K562 (cell line): Measurements from ENCODE around the gene ZC3H18. TPM values are rescaled to one million over a fixed set of nuclear protein-coding genes. Genes with fewer than 3 reads are reported as not detected.

Source experiments
- ATAC-seq: fragments of 200-7000 bp; cut with Tn5 transposase; 3 replicates; pipeline ENCODE4 v1.9.1; 2020; ENCODE audit warnings: moderate library complexity
- BruUV-seq: library from RNA; stranded (reverse); fragments of 400-500 nt; replicated peaks from 2 replicates; lab custom pipeline; 2021; lab: Mats Ljungman, UMichigan
- CTCF ChIA-PET: fragments of 300-600 bp; formaldehyde crosslinking; extraction: SDS; loops from one replicate; lab custom pipeline; 2021; ENCODE audit warnings: low intra/inter-chr PET ratio; lab: Yijun Ruan, JAX
- POLR2A ChIA-PET: fragments of 300-600, 350-650 bp; sonication (Branson Sonifier 250); formaldehyde crosslinking; extraction: SDS; loops from one replicate; lab custom pipeline; 2021; ENCODE audit warnings: antibody characterized with exemption, inconsistent platforms; lab: Yijun Ruan, JAX
- DNase-seq, 4 experiments: peaks; one replicate each; pipeline versions ENCODE4 v3.0.0 to v3.0.0-alpha.2; 2011 to 2018; ENCODE audit warnings: low spot score in 3 of 4, mixed read lengths in 3 of 4; ENCODE audit errors: extremely low read depth in 1 of 4
- FAIRE-seq: peaks from 2 replicates; lab custom pipeline; 2011; peaks lifted over from hg19 to GRCh38; lab: Jason Lieb, UNC
- H2AFZ ChIP-seq: 2 replicates; pipeline ENCODE4 v1.6.0; 2011; ENCODE audit warnings: low read depth, low read length, control low read depth, inconsistent platforms
- H3K27ac ChIP-seq: fragments of 200-600 bp; 3 replicates; pipeline ENCODE4 v1.8.0; 2011; ENCODE audit warnings: low read depth, mild to moderate bottlenecking, control low read depth, inconsistent platforms, low read length, moderate library complexity, mixed read lengths; ENCODE audit errors: extremely low read depth
- H3K27me3 ChIP-seq, 2 experiments: fragments of 300-600 bp in 1 of 2; 2 replicates in 1 of 2; 3 replicates in 1 of 2; pipeline versions ENCODE4 v1.6.0 to v1.8.0; 2011; ENCODE audit warnings: inconsistent platforms in 2 of 2, low read length in 2 of 2, mild to moderate bottlenecking in 1 of 2, mixed read lengths in 1 of 2, moderate library complexity in 1 of 2; ENCODE audit not compliant: control insufficient read depth in 2 of 2, insufficient read depth in 2 of 2
- H3K36me3 ChIP-seq: fragments of 300-600 bp; 3 replicates; pipeline ENCODE4 v1.8.0; 2011; ENCODE audit warnings: mild to moderate bottlenecking, low read length, inconsistent platforms; ENCODE audit not compliant: control insufficient read depth, insufficient read depth
- H3K4me1 ChIP-seq, 2 experiments: fragments of 200-600 bp in 1 of 2; replicated peaks in 1 of 2; 2 replicates in 1 of 2; 3 replicates in 1 of 2; pipeline versions ENCODE4 v1.5.1 to v1.8.0; 2011; ENCODE audit warnings: inconsistent platforms in 2 of 2, low read length in 2 of 2, mild to moderate bottlenecking in 1 of 2, mixed read lengths in 1 of 2, moderate library complexity in 1 of 2; ENCODE audit not compliant: control insufficient read depth in 2 of 2, insufficient read depth in 2 of 2
- H3K4me2 ChIP-seq: 2 replicates; pipeline ENCODE4 v1.6.1; 2011; ENCODE audit warnings: low read length, control low read depth, inconsistent platforms, mixed read lengths; ENCODE audit not compliant: insufficient read depth
- H3K4me3 ChIP-seq: fragments of 200-600 bp; sonication (generic), shearing (Covaris generic); 2 replicates; pipeline ENCODE4 v1.5.1; 2016; ENCODE audit warnings: control low read depth, inconsistent platforms
- H3K79me2 ChIP-seq: fragments of 200-600 bp; 3 replicates; pipeline ENCODE4 v1.8.0; 2011; ENCODE audit warnings: low read length, inconsistent platforms; ENCODE audit not compliant: control insufficient read depth, insufficient read depth
- H3K9ac ChIP-seq, 2 experiments: 2 replicates each; pipeline versions ENCODE4 v1.6.0 to v1.6.1; 2011; ENCODE audit warnings: low read depth in 2 of 2, low read length in 2 of 2, control low read depth in 1 of 2, inconsistent platforms in 1 of 2, mild to moderate bottlenecking in 1 of 2, mixed read lengths in 1 of 2; ENCODE audit not compliant: insufficient read depth in 1 of 2
- H3K9me1 ChIP-seq: one replicate; pipeline ENCODE4 v1.6.0; 2011; ENCODE audit warnings: inconsistent platforms, mild to moderate bottlenecking, low read length, moderate library complexity; ENCODE audit not compliant: control insufficient read depth, insufficient read depth
- H3K9me3 ChIP-seq: replicated peaks from 2 replicates; pipeline ENCODE4 v1.5.1; 2011; ENCODE audit warnings: low read depth, low read length, inconsistent platforms; ENCODE audit not compliant: control insufficient read depth, insufficient read depth
- H4K20me1 ChIP-seq: replicated peaks from 2 replicates; pipeline ENCODE4 v1.6.1; 2011; ENCODE audit warnings: low read length, inconsistent platforms, mixed read lengths; ENCODE audit not compliant: control insufficient read depth, insufficient read depth
- HNRNPL ChIP-seq: fragments of 200-400 bp; formaldehyde crosslinking; IDR thresholded peaks from 2 replicates; pipeline ENCODE4 v1.6.1; 2017; ENCODE audit warnings: low read depth, mild to moderate bottlenecking, low read length
- NR1H2 ChIP-seq: sonication (generic); formaldehyde crosslinking; IDR thresholded peaks from 2 replicates; pipeline ENCODE4 v1.4.0; 2020; ENCODE audit warnings: mild to moderate bottlenecking, missing genetic modification reagents
- ZNF830 ChIP-seq: fragments of 250-450 bp; sonication (Bioruptor Pico); IDR thresholded peaks from 2 replicates; pipeline ENCODE4 v1.5.0; 2021; ENCODE audit warnings: mild to moderate bottlenecking
- WGBS: fragments of 100-300 bp; shearing (Covaris generic); methylation state at CpG from one replicate; pipeline ENCODE4 v1.1.6; 2016; ENCODE audit warnings: low coverage, mixed read lengths; ENCODE audit not compliant: insufficient coverage; ENCODE audit errors: missing lambda C conversion rate; 5-methylcytosine and 5-hydroxymethylcytosine counted together
- in situ Hi-C: fragments of 300-500 bp; cut with MboI; formaldehyde crosslinking; loops from 4 replicates; pipeline ENCODE4 v1.15.0; 2018; ENCODE audit warnings: inconsistent platforms, mixed read lengths
- intact Hi-C: fragments of 100-400 bp; cut with micrococcal nuclease; formaldehyde crosslinking; loops from 2 replicates; pipeline ENCODE4 v1.14.2; 2022
- polyA plus RNA-seq, 8 experiments: library from polyadenylated mRNA; depleted of rRNA in 4 of 8; stranded (reverse) in 5 of 8; unstranded in 3 of 8; fragments of >200 nt; fragmentation: Nextera tagmentation in 2 of 8; fragmentation: Illumina TruSeq in 1 of 8; extraction: Ambion mirVana in 2 of 8; extraction: Trizol in 1 of 8; gene quantifications; 2 replicates each; pipeline versions ENCODE4 v1.2.1 to v1.2.3, GENCODE V29; 2011 to 2014; ENCODE audit warnings: inconsistent platforms in 1 of 8, missing spikeins in 1 of 8
- total RNA-seq, 7 experiments: library from RNA; depleted of rRNA in 6 of 7; stranded (reverse); fragments of >200 nt in 6 of 7; fragmentation: Illumina TruSeq in 2 of 7; extraction: Trizol in 2 of 7; gene quantifications; 2 replicates each; pipeline versions ENCODE4 v1.2.1 to v1.2.3, GENCODE V29; 2011 to 2021; ENCODE audit warnings: low replicate concordance in 1 of 7
- TF ChIP-seq, protein P1 (sequence below), 3 experiments: fragments of 200-800 bp in 1 of 3; fragments of 250-450 bp in 1 of 3; fragments of 450-650 bp in 1 of 3; sonication (Bioruptor Pico) in 1 of 3; sonication (Bioruptor generic) in 1 of 3; formaldehyde crosslinking in 1 of 3; IDR thresholded peaks; 2 replicates each; pipeline versions ENCODE4 v1.6.1 to v1.8.0; 2016 to 2022; ENCODE audit warnings: mild to moderate bottlenecking in 2 of 3, missing genetic modification characterization in 2 of 3, missing compliant biosample characterization in 1 of 3, moderate library complexity in 1 of 3
- TF ChIP-seq, protein P2 (sequence below): sonication (generic); formaldehyde crosslinking; IDR thresholded peaks from 2 replicates; pipeline ENCODE4 v1.8.1; 2023; ENCODE audit warnings: mild to moderate bottlenecking, missing genetic modification reagents

Gene ZC3H18
- total and polyA plus RNA-seq, 9 of the 15 experiments (the other 6 are each of a cell fraction or from before 2014, with no cell fraction given): 1.7 to 88.7 (median 26.9) TPM

DNA sequence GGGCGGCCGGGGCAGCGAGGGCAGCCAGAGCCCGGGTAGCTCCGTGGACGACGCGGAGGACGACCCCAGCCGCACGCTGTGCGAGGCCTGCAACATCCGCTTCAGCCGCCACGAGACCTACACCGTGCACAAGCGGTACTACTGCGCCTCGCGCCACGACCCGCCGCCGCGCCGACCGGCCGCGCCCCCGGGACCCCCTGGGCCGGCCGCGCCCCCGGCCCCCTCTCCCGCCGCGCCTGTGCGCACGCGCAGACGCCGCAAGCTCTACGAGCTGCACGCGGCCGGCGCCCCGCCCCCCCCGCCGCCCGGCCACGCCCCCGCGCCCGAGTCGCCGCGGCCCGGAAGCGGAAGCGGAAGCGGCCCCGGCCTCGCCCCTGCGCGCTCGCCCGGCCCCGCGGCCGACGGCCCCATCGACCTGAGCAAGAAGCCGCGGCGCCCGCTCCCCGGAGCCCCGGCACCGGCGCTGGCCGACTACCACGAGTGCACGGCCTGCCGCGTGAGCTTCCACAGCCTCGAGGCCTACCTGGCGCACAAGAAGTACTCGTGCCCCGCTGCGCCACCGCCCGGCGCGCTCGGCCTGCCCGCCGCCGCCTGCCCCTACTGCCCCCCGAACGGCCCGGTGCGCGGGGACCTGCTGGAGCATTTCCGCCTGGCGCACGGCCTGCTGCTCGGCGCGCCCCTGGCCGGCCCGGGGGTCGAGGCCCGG lies 36.1 kb upstream of the ZC3H18 start:
- no peak for FAIRE-seq
- in situ Hi-C loops: no loop called here
- peaks cover 48% of the 10 kb centered on the region; the same call in 2 of the 3 replicates for H3K36me3 ChIP-seq
- POLR2A ChIA-PET: no interaction called here
- H3K79me2 ChIP-seq: no peaks in the 10 kb centered on the region
- no peaks in the 10 kb centered on the region for H3K9me3 ChIP-seq
- no peak overlapping the region for H2AFZ ChIP-seq
- H3K9me1 ChIP-seq: no peaks in the 10 kb centered on the region
- H3K4me2 ChIP-seq: no peak overlapping the region
- CTCF ChIA-PET: no interaction called here
- DNase-seq: no peak
- TF ChIP-seq, protein P1, sequence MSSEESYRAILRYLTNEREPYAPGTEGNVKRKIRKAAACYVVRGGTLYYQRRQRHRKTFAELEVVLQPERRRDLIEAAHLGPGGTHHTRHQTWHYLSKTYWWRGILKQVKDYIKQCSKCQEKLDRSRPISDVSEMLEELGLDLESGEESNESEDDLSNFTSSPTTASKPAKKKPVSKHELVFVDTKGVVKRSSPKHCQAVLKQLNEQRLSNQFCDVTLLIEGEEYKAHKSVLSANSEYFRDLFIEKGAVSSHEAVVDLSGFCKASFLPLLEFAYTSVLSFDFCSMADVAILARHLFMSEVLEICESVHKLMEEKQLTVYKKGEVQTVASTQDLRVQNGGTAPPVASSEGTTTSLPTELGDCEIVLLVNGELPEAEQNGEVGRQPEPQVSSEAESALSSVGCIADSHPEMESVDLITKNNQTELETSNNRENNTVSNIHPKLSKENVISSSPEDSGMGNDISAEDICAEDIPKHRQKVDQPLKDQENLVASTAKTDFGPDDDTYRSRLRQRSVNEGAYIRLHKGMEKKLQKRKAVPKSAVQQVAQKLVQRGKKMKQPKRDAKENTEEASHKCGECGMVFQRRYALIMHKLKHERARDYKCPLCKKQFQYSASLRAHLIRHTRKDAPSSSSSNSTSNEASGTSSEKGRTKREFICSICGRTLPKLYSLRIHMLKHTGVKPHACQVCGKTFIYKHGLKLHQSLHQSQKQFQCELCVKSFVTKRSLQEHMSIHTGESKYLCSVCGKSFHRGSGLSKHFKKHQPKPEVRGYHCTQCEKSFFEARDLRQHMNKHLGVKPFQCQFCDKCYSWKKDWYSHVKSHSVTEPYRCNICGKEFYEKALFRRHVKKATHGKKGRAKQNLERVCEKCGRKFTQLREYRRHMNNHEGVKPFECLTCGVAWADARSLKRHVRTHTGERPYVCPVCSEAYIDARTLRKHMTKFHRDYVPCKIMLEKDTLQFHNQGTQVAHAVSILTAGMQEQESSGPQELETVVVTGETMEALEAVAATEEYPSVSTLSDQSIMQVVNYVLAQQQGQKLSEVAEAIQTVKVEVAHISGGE (CRISPR knock-in tag; IDR thresholded peaks at IDR 0.05): peak in 1 of 3 experiments; percentile 80; a peak in 1 of 6 replicates
- TF ChIP-seq ZNF830 (CRISPR knock-in tag) (no peak), NR1H2 (CRISPR knock-in tag) (no peak), HNRNPL (no peak)
- TF ChIP-seq, protein P2, sequence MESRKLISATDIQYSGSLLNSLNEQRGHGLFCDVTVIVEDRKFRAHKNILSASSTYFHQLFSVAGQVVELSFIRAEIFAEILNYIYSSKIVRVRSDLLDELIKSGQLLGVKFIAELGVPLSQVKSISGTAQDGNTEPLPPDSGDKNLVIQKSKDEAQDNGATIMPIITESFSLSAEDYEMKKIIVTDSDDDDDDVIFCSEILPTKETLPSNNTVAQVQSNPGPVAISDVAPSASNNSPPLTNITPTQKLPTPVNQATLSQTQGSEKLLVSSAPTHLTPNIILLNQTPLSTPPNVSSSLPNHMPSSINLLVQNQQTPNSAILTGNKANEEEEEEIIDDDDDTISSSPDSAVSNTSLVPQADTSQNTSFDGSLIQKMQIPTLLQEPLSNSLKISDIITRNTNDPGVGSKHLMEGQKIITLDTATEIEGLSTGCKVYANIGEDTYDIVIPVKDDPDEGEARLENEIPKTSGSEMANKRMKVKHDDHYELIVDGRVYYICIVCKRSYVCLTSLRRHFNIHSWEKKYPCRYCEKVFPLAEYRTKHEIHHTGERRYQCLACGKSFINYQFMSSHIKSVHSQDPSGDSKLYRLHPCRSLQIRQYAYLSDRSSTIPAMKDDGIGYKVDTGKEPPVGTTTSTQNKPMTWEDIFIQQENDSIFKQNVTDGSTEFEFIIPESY (CRISPR knock-in tag): peak; percentile 76
- peaks cover 8 to 11% of the 10 kb centered on the region in 2 experiments; a peak in 4 of 5 replicates for H3K27me3 ChIP-seq
- no peak overlapping the region for H3K9ac ChIP-seq
- H3K4me3 ChIP-seq: no peak overlapping the region
- no peak overlapping the region for H3K27ac ChIP-seq
- 95% methylated on average over 12 of the region's 114 CpGs for WGBS
- no peak for ATAC-seq
- no TSS peak for BruUV-seq
- H4K20me1 ChIP-seq: peaks cover 13% of the 10 kb centered on the region
- H3K4me1 ChIP-seq: peaks cover 10 to 79% of the 10 kb centered on the region in 2 experiments
- intact Hi-C loops: no loop called here
